Trophoblast cell (in vitro differentiated cells and primary cell): ENCODE results near the gene CCL21.

Source experiments
- DNase-seq, 2 donors: peaks; one replicate each; pipeline ENCODE4 v3.0.0-alpha.2; 2016
- H2AFZ ChIP-seq: 2 replicates; pipeline ENCODE4 v1.6.1; 2013; ENCODE audit warnings: low read length, moderate library complexity, mild to moderate bottlenecking; ENCODE audit not compliant: insufficient read depth, poor library complexity
- H2AK5ac ChIP-seq: 2 replicates; pipeline ENCODE4 v1.6.1; 2013; ENCODE audit warnings: mild to moderate bottlenecking, low read length
- H2BK120ac ChIP-seq: 2 replicates; pipeline ENCODE4 v1.6.1; 2013; ENCODE audit warnings: low read length, mild to moderate bottlenecking, moderate library complexity; ENCODE audit not compliant: insufficient read depth, poor library complexity
- H2BK12ac ChIP-seq: 2 replicates; pipeline ENCODE4 v1.6.1; 2013; ENCODE audit warnings: mild to moderate bottlenecking, low read length, moderate library complexity
- H2BK5ac ChIP-seq: 2 replicates; pipeline ENCODE4 v1.6.1; 2013; ENCODE audit warnings: low read length, low read depth, moderate library complexity, mild to moderate bottlenecking; ENCODE audit not compliant: poor library complexity
- H3K14ac ChIP-seq: 2 replicates; pipeline ENCODE4 v1.6.1; 2013; ENCODE audit warnings: mild to moderate bottlenecking, low read length
- H3K18ac ChIP-seq: 2 replicates; pipeline ENCODE4 v1.6.1; 2013; ENCODE audit warnings: mild to moderate bottlenecking, low read length
- H3K23ac ChIP-seq: 2 replicates; pipeline ENCODE4 v1.6.1; 2013; ENCODE audit warnings: low read length
- H3K27ac ChIP-seq: 2 replicates; pipeline ENCODE4 v1.5.1; 2013; ENCODE audit warnings: low read depth, mild to moderate bottlenecking, inconsistent platforms, low read length, moderate library complexity
- H3K27me3 ChIP-seq: 2 replicates; pipeline ENCODE4 v1.6.1; 2013; ENCODE audit warnings: inconsistent platforms, mild to moderate bottlenecking, low read length, moderate library complexity; ENCODE audit not compliant: insufficient read depth
- H3K36me3 ChIP-seq, 2 experiments: 1 replicate in 1 of 2; 2 replicates in 1 of 2; pipeline ENCODE4 v1.6.1; 2013; ENCODE audit warnings: low read length in 2 of 2, mild to moderate bottlenecking in 2 of 2, moderate library complexity in 1 of 2; ENCODE audit not compliant: insufficient read depth in 2 of 2, control insufficient read depth in 1 of 2
- H3K4ac ChIP-seq: 2 replicates; pipeline ENCODE4 v1.6.1; 2013; ENCODE audit warnings: low read depth, mild to moderate bottlenecking, low read length, moderate library complexity
- H3K4me1 ChIP-seq, 2 experiments: 1 replicate in 1 of 2; 2 replicates in 1 of 2; pipeline ENCODE4 v1.6.1; 2013; ENCODE audit warnings: low read length in 2 of 2, mild to moderate bottlenecking in 2 of 2, moderate library complexity in 1 of 2; ENCODE audit not compliant: insufficient read depth in 2 of 2, control insufficient read depth in 1 of 2
- H3K4me2 ChIP-seq: 2 replicates; pipeline ENCODE4 v1.6.1; 2013; ENCODE audit warnings: inconsistent platforms, mild to moderate bottlenecking, low read length, moderate library complexity
- H3K4me3 ChIP-seq: 2 replicates; pipeline ENCODE4 v1.5.1; 2013; ENCODE audit warnings: mild to moderate bottlenecking, low read depth, low read length, inconsistent platforms
- H3K79me1 ChIP-seq: one replicate; pipeline ENCODE4 v1.6.1; 2013; ENCODE audit warnings: low read length
- H3K79me2 ChIP-seq: 2 replicates; pipeline ENCODE4 v1.6.1; 2013; ENCODE audit warnings: low read length, mild to moderate bottlenecking; ENCODE audit not compliant: control insufficient read depth, insufficient read depth, poor library complexity
- H3K9ac ChIP-seq: 2 replicates; pipeline ENCODE4 v1.6.1; 2013; ENCODE audit warnings: mild to moderate bottlenecking, low read length
- H3K9me3 ChIP-seq: 2 replicates; pipeline ENCODE4 v1.6.1; 2013; ENCODE audit warnings: low read depth, mild to moderate bottlenecking, control low read depth, inconsistent platforms, low read length; ENCODE audit not compliant: insufficient read depth
- H4K12ac ChIP-seq: 2 replicates; pipeline ENCODE4 v1.6.1; 2013; ENCODE audit warnings: low read depth, mild to moderate bottlenecking, low read length, moderate library complexity
- H4K8ac ChIP-seq: 2 replicates; pipeline ENCODE4 v1.6.1; 2013; ENCODE audit warnings: low read depth, mild to moderate bottlenecking, low read length, moderate library complexity
- H4K91ac ChIP-seq: one replicate; pipeline ENCODE4 v1.6.1; 2013; ENCODE audit warnings: low read depth, mild to moderate bottlenecking, low read length, moderate library complexity
- WGBS: extraction: QIAGEN DNeasy Blood & Tissue Kit; methylation state at CpG from one replicate; pipeline ENCODE4 v1.1.7; 2013; ENCODE audit warnings: missing lambda C conversion rate; ENCODE audit not compliant: insufficient read length, insufficient coverage; ENCODE audit errors: extremely low coverage; 5-methylcytosine and 5-hydroxymethylcytosine counted together

Gene CCL21

DNA sequence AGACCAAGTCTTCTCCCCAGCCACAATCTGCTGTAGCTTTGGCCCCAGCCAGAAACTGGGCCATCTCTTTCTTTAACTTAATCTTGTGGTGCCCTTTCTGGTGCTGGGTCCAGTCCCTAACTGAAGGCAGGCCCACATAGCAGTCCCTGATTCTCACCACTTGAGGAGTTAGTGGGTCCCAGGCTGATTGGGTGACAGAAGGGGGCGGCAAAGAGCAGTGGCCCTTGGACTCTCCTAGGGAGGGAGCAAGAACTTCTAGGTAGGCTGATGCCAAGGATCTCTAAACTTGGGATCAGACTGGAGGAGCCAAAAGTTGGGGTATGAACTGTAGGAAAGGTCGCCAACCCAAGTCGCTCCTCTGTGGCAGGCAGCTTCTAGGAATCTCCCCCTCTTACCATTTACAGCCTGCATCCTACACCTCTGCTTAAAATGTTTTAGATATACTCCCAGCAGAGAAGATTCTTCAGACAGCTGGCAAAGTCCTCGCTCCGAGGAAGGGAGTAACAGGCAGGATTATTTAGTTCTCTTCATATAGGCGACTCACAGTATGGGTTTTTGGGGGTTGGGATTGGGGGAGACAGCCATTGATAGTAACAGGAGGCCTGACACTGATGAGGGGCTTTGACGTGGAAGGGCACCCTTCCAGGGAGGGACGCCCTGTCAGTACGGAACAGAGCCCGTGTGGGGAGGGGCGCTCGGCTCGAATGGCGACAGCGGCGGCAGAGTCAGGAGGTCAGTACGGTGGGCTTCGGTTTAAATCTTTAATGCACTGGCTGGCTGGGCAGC lies 45.5 kb downstream of the CCL21 start:
- H4K91ac ChIP-seq, result peak overlapping the region; percentile 30
- peaks cover 5% of the 10 kb centered on the region for H3K79me2 ChIP-seq
- H3K23ac ChIP-seq, result no peak overlapping the region
- peak overlapping the region; percentile 56 for H3K4me3 ChIP-seq
- peak overlapping the region; percentile 38 for H2AFZ ChIP-seq
- H2AK5ac ChIP-seq, result peak overlapping the region; percentile 67
- DNase-seq, result peak; percentile 79 to 91
- H3K4ac ChIP-seq, result no peak overlapping the region
- H2BK120ac ChIP-seq, result no peak overlapping the region
- H3K4me1 ChIP-seq, result peaks cover 5 to 10% of the 10 kb centered on the region in 2 experiments
- H3K27ac ChIP-seq, result no peak overlapping the region
- peaks cover 4% of the 10 kb centered on the region for H3K9me3 ChIP-seq
- no peak overlapping the region for H3K18ac ChIP-seq
- peak overlapping the region; percentile 49 for H3K9ac ChIP-seq
- H3K36me3 ChIP-seq, result peaks cover 3 to 10% of the 10 kb centered on the region in 2 experiments
- WGBS, result no CpG with 5 or more reads among the region's 18 CpGs
- no peak overlapping the region for H2BK5ac ChIP-seq
- H3K14ac ChIP-seq, result peak overlapping the region; percentile 71
- H4K8ac ChIP-seq, result peak overlapping the region; percentile 18
- no peaks in the 10 kb centered on the region for H3K27me3 ChIP-seq
- peak overlapping the region; percentile 94 for H3K4me2 ChIP-seq
- H3K79me1 ChIP-seq, result peaks cover 8% of the 10 kb centered on the region
- H4K12ac ChIP-seq, result peak overlapping the region; percentile 32
- H2BK12ac ChIP-seq, result no peak overlapping the region

DNA sequence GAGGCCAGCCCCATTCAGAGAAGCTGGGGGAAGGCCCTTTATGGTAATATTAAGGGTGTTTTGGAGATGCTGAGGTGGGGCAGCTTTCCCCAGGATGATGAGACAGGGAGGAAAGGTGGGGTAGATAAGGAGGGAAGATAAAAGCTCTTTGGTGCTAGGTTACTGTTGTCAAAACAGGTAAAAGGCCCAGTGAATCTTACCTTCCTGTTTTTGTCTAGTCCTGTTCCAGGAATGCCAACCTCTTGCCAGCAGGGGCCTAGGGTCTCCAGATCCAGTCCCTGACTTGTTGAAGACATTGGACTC lies 46.7 kb downstream of the CCL21 start:
- H4K8ac ChIP-seq, result no peak overlapping the region
- H3K14ac ChIP-seq, result no peak overlapping the region
- no peak overlapping the region for H3K4me2 ChIP-seq
- H3K79me1 ChIP-seq, result peaks cover 8% of the 10 kb centered on the region
- H3K9ac ChIP-seq, result no peak overlapping the region
- no peak overlapping the region for H3K23ac ChIP-seq
- no peak overlapping the region for H4K91ac ChIP-seq
- DNase-seq, result peak in 1 of 2 donors; percentile 38
- no peak overlapping the region for H3K4ac ChIP-seq
- H3K4me3 ChIP-seq, result no peak overlapping the region
- no peak overlapping the region for H3K18ac ChIP-seq
- H2AFZ ChIP-seq, result no peak overlapping the region
- H2BK5ac ChIP-seq, result no peak overlapping the region
- H2BK12ac ChIP-seq, result no peak overlapping the region
- H3K36me3 ChIP-seq, result peaks cover 0 to 6% of the 10 kb centered on the region in 2 experiments
- peaks cover 5% of the 10 kb centered on the region for H3K79me2 ChIP-seq
- H3K9me3 ChIP-seq, result peaks cover 1% of the 10 kb centered on the region
- no peak overlapping the region for H4K12ac ChIP-seq
- H2AK5ac ChIP-seq, result no peak overlapping the region
- no peaks in the 10 kb centered on the region for H3K27me3 ChIP-seq
- no peak overlapping the region for H2BK120ac ChIP-seq
- peaks cover 5 to 10% of the 10 kb centered on the region in 2 experiments for H3K4me1 ChIP-seq
- no peak overlapping the region for H3K27ac ChIP-seq

- H4K12ac ChIP-seq, result no peak within 1 kb of the TSS
- H2BK120ac ChIP-seq, result no peak within 1 kb of the TSS
- H3K27ac ChIP-seq, result no peak within 1 kb of the TSS
- H3K23ac ChIP-seq, result no peak within 1 kb of the TSS
- H3K4me1 ChIP-seq, result peaks cover 5 to 8% of the 10 kb centered on the region in 2 experiments
- no peak within 1 kb of the TSS for H2BK5ac ChIP-seq
- H3K4me2 ChIP-seq, result no peak within 1 kb of the TSS
- H4K91ac ChIP-seq, result no peak within 1 kb of the TSS
- H3K4me3 ChIP-seq, result no peak within 1 kb of the TSS
- WGBS, result no CpG with 5 or more reads among the region's 4 CpGs
- H3K9ac ChIP-seq, result no peak within 1 kb of the TSS
- H2BK12ac ChIP-seq, result no peak within 1 kb of the TSS
- no peak within 1 kb of the TSS for H3K14ac ChIP-seq
- H4K8ac ChIP-seq, result no peak within 1 kb of the TSS
- peaks cover 5% of the 10 kb centered on the region for H3K79me2 ChIP-seq
- no peaks in the 10 kb centered on the region for H3K9me3 ChIP-seq
- H2AFZ ChIP-seq, result no peak within 1 kb of the TSS
- H3K18ac ChIP-seq, result no peak within 1 kb of the TSS
- H3K27me3 ChIP-seq, result no peaks in the 10 kb centered on the region
- peaks cover 8% of the 10 kb centered on the region for H3K79me1 ChIP-seq
- H3K4ac ChIP-seq, result no peak within 1 kb of the TSS
- H3K36me3 ChIP-seq, result peaks cover 0 to 3% of the 10 kb centered on the region in 2 experiments
- DNase-seq, result no peak
- no peak within 1 kb of the TSS for H2AK5ac ChIP-seq
Observed at GRCh38 chr9:34662526-34663302, 47.2 kb downstream of the CCL21 start, which contains the start of gene CCL27. Gene CCL27, minus strand, starts transcription at chr9:34662657. Its CDS starts 24 bp downstream, at chr9:34662633.

DNA sequence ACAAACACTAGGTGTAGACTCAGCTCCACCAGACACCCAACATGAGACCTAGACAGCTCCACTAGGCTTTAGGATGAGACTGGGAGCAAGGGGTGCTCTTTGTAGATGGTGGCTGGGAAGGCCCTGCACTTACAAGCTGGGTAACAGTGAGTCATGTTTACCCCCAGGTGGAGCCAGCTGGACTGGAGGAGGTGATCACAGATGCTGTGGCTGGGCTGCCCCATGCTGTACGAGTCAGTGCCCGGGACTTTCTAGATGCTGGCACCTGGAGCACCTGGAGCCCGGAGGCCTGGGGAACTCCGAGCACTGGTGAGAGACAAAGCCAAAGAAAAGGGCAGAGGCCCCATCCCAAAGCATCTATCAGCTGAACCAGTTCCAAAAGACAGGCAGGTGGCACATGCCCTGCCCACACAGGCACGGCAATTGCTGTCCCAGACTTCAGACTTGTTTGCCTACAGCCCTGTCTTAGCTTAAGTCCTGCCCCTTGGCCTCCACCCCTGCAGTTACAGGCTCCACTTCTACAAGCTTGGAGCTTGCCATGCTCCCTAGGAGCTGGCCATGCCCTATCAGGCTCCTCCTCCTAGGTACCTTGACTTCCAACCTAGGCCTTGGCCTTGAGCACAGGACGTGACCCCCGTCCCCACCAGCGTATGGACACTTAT lies 50.2 kb downstream of the CCL21 start:
- H3K36me3 ChIP-seq, result peaks cover 0 to 3% of the 10 kb centered on the region in 2 experiments
- H4K8ac ChIP-seq, result no peak overlapping the region
- H3K4me1 ChIP-seq, result peaks cover 2 to 3% of the 10 kb centered on the region in 2 experiments
- no peaks in the 10 kb centered on the region for H3K79me1 ChIP-seq
- no peak overlapping the region for H3K4me2 ChIP-seq
- H4K12ac ChIP-seq, result no peak overlapping the region
- no peak overlapping the region for H3K4me3 ChIP-seq
- no peak overlapping the region for H3K14ac ChIP-seq
- H3K9ac ChIP-seq, result no peak overlapping the region
- no peak overlapping the region for H3K18ac ChIP-seq
- peaks cover under 1% of the 10 kb centered on the region for H3K79me2 ChIP-seq
- H2BK5ac ChIP-seq, result no peak overlapping the region
- WGBS, result no CpG with 5 or more reads among the region's 8 CpGs
- H3K23ac ChIP-seq, result no peak overlapping the region
- no peak overlapping the region for H4K91ac ChIP-seq
- H3K9me3 ChIP-seq, result peaks cover 3% of the 10 kb centered on the region
- no peak overlapping the region for H2AFZ ChIP-seq
- peak; percentile 92 to 97 for DNase-seq
- no peak overlapping the region for H2AK5ac ChIP-seq
- H3K4ac ChIP-seq, result no peak overlapping the region
- no peak overlapping the region for H2BK12ac ChIP-seq
- no peak overlapping the region for H3K27ac ChIP-seq
- no peak overlapping the region for H2BK120ac ChIP-seq
- H3K27me3 ChIP-seq, result no peaks in the 10 kb centered on the region
